ENCODE results near the gene GPATCH2.
"Not testable (repeated sequence)": the region's sequence is repeated elsewhere in the genome, so short reads cannot be mapped to it uniquely, and the experiment has no call there.

Gene GPATCH2

DNA sequence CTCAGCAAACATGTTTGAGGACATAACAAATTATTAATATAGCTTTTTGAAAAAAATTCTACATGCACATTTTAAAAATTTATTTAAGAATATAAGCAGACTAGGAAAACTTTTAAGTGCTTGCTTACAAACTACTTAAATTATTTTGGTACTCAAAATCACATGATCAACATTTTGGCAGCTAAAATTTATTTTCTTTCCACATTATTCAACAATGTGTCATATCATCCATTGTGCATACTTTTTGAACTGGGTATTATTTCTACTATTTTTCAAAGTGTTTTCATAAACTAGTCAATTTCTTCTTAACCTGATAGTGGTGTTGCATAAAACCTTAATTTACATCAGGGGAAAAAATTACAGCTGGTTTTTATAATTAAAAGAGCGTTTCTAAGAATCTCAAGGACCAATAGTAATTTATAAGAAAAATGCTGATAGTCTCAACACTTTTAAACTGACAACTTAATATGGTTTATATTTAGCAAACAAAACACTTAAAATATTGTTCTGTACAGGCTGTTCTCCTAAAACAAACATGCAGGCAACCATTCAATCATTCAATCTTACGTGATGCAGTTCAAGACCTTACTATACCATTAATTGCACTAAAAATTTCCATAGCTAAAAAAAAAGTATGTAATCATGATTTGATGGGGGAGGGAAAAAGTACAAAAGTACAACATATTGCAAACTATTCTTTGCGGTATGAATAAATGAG, 105.0 kb downstream of the GPATCH2 start:
- no peak for DNase-seq

DNA sequence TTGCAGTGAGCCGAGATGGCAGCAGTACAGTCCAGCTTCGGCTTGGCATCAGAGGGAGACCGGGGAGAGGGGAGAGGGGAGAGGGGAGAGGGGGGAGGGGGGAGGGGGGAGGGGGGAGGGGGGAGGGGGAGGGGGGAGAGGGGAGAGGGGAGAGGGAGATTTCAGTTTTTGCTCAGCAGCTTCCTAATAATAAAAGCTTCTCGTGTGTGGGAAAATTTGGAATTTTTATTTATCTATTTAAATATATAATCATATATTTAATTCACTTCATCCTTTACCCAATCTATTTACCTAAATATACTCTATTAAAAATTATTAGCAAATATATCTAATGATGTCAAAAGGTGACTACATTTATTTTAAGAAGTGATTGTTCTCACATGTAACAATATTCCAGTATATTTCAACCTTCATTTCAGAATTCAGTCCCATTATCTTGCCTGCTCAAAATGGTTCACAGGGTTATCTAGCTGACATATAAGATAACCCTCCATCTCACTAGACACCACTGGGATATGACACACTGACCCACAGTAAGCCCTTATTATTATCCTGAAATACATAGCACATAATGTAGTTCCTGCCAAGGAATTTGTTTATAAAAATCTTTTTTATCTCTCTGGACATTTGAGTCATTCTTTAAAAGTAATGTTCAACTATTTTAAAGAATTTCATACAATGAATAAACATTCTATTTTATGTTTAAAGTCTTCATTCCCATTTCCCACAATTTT, 105.9 kb downstream of the GPATCH2 start:
- DNase-seq = no peak

DNA sequence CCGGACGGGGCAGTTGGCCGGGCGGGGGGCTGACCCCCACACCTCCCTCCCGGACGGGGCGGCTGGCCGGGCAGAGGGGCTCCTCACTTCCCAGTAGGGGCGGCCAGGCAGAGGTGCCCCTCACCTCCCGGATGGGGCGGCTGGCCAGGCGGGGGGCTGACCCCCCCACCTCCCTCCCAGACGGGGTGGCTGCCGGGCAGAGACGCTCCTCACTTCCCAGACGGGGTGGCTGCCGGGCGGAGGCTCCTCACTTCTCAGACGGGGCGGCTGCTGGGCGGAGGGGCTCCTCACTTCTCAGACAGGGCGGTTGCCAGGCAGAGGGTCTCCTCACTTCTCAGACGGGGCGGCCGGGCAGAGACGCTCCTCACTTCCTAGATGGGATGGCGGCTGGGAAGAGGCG, 107.0 kb downstream of the GPATCH2 start:
- not testable (repeated sequence) for DNase-seq

DNA sequence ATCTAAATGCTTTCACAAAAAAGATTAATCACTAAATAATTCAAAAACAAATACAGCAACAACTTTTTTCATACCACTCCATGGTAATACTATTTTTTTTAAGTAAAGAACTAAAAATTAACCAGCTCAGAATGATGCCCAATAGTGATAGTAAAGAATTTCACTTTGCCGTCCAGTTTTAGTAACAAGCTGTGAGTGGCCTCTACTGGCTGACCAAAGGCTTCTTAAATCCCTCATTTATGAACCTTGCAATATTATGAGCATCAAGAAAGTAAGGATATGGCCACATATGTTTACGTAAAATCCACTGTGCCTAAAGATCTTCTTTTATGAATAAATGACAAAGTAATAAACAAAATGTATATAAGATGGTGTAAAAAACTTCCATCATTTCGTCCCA, 108.6 kb downstream of the GPATCH2 start:
- DNase-seq = no peak

DNA sequence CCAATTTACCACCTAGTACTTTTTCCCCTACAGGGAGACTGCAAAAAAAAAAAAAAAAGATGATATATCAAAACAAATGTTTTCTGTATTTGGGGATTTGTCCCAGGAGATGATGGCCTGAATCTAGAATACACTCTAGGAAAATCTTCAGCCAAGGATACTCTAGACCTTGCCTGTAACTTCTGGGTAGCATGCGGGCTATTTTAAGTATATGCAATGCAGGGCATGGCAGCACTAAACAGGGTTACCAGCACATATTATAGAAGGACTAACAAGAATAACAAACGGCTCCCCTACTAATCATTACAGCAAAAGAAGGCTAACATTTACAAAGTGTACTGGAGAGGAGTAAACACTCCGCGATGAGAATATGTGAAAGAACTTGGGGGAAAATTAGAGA, 109.6 kb downstream of the GPATCH2 start:
- no peak for DNase-seq

DNA sequence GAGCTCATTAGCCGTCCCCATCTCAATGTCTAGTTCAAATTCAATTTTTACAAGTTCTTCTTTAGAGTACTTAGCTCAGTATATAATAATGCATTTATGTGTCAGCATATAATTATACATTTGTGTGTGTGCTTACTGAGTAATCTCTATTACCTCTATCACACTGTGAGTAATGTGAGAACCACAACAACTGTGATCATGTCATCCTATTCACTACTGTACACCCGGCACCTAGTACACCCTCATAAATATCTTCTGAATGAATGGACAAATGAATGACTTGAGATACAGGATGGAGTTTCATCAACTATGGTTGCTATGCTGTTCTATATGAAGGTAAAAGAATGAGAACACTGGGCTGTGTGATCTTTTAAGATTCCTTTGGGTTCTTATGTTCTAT, 124.0 kb downstream of the GPATCH2 start:
- no peak for DNase-seq

DNA sequence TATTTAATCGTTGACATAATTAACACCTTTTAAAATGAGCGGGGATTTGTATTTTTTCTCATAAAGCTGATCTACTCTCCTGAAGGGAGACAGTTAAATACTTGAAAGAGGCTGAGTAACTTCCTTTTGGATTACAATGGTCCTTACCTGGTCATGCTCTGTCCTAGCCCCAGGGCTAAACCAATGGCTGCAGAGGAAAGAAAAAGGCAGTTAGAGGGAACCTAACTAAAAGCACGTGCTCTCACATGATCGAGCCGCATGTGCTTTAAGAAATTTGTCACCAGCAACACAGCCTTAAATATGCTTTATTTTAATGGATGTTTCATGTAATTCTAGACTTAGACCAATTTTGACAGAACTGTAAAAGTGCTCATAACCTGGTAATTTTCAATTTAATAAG, 132.7 kb downstream of the GPATCH2 start:
- DNase-seq = no peak

DNA sequence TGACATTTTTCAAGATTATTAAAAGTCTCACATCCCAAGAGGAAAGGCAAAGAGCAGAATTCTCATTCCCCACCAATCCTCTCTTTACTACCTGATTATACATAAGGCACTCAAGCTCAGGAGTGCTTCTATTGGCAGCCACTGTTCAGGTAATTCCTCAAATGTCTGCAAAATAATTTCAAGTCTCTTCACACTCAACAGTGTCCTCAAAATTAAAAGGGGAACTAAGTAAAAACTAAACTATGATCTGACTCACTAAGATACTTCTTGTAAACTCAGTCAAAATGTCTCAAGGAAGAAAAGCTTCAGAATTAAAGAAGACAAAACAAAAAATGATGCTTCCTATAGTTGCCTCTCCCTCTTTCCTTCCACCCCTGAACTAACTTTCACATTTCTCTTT, 135.6 kb downstream of the GPATCH2 start:
- no peak for DNase-seq

DNA sequence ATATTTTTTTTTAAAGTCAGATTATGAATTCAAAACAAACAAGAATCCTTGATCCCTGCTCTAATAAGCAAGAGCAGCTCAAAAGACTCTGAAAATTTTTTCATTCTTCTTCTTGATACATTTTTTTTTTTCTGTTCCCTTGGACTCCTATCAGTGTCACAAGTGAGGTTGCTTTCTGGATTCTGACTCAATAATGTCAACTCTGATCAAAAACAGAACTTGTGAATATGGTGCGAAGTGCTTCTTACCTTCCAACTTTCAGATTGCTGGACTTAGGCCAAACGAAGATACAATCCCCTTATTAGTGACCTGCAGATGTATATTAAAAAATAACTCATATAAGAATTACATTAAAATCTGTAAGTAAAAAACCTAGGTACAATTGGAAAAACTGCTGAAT, 136.1 kb downstream of the GPATCH2 start:
- no peak for DNase-seq

DNA sequence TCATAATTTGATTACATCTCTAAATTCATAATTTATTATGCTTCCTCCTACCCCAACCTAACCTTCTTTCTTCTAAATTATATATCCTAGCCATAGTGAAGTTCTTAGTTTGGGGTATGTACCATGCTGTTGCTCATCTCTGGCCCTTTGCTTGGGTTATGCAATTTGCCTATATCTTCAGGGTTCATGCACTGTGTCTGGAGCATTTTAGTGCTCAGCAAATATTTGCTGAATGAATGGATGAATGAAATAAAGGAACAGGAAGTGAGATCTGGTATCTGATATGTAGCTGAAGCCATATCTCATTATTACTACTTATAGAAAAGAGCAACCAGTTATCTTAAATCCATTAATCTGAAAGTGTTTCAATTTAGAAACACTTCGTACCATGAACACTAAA, 137.6 kb downstream of the GPATCH2 start:
- DNase-seq = no peak

DNA sequence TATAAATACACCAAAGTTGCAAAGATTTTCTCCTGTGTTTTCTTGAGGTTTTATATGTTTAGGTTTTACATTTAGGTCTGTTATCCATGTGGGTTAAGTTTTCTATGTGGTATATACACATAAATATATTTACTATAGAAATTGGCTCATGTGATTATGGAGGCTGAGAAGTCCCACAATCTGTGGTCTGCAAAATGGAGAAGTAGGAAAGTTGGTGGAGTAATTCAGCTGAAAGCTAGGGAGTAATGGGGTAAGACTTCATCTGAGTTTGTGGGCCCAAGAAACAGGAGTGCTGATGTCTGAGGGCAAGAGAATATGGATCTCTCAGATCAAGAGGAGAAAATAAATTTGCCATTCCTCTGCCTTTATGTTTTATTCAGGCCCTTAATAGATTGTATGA, 146.0 kb downstream of the GPATCH2 start:
- no peak for DNase-seq

DNA sequence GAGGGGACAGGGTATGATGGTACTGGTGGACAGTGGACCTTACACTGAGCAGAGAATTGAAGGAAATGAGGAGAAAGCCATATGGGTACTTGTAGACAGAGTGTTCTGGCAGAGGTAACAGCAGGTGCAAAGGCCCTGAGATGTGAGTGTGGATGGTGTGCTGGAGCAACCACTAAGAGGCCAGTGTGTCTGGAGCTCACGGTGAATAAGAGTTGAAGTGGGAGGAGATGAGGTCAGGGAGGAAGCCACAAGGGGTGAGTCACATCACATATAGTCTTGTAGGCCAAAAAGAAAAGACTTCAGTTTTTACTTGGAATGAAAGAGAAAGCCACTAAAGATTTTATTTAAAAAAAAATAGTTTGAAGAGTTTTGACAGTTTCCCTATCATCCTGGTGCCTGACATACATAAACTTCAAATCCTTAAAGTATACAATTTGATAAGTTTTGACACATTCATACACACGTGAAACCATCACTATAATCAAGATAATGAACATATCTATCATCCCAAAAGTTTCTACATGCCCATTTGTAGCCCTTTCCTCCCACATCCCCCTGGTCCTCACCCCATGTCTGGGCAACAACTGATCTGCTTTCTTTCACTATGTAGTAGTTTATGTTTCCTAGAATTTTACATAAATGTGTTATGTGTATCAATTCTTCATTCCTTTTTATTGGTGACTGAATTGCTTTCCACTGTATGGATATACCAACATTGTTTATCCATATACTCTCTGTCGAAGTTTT, 148.4 kb downstream of the GPATCH2 start:
- DNase-seq = no peak

DNA sequence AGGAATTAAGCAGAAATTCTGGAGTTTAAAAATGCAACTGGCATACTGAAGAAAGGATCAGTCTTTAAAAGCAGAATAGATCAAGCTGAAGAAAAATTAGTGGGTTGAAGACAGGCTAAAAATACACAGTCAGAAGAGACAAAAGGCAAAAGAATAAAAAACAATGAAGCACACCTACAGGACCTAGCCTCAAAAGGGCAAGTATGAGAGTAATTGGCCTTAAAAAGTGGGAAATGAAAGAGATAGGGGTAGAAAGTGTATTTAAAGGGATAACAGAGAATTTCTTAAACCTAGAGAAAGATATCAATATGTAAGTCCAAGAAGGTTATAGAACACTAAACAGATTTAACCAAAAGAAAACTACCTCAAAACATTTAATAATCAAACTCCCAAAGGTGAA, 152.4 kb downstream of the GPATCH2 start:
- DNase-seq = no peak

DNA sequence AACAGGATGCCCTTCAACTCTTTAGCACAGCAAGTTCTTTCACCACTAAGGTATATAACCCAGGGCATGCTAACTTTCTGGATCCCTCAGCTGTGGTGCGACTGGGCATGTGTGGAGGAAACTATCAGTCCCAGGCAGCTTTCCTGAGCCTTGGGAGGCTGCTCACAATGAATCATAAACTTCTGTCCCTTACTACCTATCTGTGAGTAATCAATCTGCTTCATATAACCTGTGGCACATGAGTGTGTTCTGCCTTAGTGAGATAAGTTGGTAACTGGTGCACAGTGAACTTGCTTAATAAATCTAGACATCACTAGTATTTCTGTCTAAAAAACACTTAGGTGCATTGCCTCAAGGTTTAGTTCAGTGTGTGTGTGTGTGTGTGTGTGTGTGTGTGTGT, 158.0 kb downstream of the GPATCH2 start:
- no peak for DNase-seq

DNA sequence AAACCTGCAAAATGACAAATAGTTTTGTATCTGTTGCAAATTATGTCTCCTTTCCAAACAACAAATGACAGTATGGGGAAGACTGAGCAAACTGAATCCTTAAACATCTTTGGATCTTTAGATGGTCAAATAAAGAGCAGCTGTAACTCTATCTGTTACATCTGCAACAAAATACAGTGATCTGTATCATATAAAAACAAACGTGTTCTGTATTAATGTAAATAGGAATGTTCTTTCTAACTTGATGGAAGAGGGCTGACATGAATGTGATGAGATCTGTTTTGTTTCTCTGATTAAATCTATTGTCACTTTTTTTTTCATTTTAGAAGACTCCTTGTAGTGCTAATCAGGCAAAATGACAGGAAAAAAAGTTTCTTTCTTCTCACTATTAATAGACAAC, 159.5 kb downstream of the GPATCH2 start:
- no peak for DNase-seq

DNA sequence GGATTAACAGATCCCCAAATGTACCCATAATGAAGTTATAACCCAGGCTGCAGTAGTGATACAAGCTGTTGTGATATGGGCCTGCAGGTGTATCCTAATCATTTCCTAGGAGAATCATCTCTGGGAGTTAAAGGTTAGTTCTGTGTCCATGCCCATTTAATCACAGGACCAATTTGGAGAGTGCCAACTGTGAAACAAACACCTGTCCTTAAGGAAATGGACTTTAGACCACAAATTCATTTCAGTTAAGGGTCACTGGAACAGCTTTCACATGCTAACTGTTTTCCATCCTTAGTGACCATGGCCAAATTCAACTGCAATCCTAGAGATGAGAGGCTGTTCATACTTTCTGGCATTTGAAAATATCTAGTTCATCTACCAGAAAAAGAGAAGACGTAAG, 160.9 kb downstream of the GPATCH2 start:
- no peak for DNase-seq

DNA sequence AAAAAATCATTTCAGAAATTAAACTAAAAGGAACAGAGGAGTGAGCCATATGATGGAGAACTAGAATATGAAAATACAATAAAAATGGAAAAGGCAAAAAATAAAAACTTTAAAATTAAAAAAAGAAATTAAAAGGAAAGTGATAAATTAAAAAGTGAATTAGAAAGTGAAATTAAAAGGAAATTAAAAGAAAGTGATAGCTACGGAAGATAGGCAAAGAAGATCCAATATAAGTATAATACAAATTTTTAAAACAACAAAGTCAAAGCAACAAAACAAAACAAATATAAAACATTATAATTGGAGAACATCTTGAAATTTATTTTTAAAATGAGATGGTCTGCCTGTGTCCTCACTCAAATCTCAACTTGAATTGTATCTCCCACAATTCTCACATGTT, 165.8 kb downstream of the GPATCH2 start:
- no peak for DNase-seq

DNA sequence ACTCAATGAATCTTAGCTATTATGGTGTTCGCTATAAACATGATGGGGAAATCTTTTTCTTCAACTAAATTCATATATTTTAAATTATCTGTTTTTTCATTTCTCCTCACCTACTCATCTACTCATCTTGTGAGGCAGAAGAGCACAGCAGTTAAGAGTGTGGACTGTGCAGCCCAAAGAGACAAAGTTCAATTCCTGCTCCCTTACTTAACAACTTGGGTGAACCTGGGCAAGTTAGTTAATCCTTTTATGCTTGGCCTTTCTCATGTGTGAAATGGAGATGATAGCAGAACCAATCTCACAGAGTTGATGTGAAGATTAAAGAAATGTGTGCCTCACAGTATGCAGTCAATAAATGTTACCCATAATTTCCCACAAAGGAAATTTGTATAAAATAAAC, 168.2 kb downstream of the GPATCH2 start:
- no peak for DNase-seq

DNA sequence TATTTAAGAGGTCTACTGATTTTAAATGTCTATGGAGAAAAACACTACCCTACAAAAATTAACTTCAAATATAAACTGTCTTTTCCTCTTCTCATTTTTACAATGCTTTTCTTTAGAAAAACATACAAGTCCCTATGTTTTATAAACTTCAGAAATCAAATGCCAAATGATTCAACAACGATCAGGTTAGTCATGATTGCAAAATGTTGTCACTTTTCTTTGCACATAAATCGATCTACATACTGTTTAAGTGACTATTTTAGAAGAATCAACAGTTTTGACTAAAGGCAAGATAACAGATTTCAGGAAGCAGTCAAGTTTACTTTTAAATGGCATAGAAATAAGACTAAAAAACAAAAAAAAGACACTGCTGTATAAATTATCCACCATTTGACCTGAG, 168.7 kb downstream of the GPATCH2 start:
- DNase-seq = no peak

DNA sequence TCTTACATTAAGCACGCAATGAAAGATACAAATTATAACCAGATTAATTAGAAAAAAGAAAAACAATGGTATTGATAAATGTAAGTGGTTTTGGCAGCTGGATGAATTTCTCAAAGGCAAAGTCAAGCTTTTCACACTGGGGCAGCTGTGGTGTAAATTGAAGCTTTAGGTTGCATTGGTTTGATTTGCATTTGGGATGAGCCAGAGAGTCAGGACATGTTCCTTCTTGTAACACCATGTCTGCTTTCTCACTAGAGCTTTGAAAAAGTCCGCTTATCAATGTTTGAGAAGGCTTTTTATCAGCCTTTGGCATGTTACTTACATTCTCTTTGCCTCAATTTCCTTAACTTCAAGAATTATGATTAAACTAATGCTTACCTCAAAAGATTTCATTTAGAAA, 173.9 kb downstream of the GPATCH2 start:
- no peak for DNase-seq

DNA sequence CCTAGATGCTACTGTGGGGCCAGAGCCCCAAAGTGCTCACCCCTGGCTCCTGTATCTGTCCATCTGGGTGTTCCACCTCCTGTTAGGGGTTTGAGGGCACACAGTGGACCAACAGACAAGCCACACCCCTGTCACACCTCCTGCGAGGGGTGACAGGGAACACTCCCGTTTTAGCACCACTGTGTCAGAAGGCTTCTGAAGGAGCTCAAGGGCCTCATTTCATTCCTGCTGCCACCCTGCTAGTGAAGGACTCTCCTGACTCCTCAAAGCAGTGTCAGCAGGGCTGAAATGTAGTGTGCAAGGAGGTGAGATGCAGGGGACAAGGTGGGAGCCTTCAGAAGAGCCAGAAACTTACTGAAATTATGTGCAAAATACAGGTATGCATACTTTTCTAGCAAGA, 174.6 kb downstream of the GPATCH2 start:
- no peak for DNase-seq

DNA sequence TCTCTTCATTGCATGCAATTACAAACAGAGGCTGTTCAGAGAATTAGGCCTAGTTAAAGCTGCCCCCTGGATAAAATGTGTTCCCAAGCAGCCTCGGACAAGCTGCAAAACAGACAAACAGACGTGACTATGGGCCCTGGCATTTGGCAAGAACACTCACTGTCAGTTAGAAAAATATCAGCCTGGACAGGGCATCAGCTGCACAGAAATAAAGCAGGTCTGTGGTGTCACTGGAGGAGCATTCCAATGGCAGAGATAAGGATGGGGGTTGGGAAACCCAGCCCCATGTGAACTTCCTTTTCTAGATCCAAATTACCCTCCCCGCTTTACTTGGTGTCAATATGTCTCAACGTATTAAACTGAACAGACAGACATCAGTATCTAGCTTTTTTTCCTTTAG, 177.1 kb downstream of the GPATCH2 start:
- DNase-seq = no peak

DNA sequence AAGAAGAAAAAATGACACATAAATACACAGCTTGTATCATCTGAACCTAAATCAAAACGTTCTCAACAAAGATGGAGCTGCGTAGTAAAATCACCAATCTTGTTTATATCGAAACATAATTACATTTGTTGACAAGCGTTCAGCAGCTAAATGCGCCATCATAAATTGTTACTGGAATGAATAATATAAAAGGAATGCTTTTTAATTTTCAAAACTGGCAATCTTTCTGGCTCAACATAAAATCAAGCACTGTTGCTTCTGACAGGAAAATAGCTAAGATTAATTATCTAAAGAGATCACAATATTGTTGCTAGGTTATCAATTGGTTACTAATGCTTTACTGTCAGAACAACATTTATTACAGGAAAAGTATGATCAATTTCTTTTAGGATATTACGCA, 181.5 kb downstream of the GPATCH2 start:
- no peak for DNase-seq

DNA sequence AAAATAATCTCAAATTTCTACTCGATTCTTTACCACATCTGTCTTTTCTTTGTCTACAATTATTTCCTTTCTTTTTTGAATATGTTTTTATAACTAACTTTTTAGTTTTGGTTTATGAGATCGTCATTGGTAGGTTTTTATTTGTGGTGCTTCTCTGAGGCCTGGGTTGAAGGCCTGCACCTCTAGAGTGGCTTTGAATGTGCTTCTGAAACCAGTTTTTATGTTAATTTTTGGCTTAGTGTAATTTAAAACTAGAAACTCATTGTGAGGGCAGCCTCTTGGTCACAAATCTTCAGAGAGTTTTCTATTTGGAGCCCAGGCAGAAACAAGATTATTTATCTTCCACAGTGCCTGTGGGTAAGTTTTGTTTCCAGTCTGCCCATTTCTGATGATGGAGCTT, 187.0 kb downstream of the GPATCH2 start:
- DNase-seq = no peak
